ACHN (cell line): ENCODE data around the gene HIRA.
"Not testable (repeated sequence)": the region's sequence is repeated elsewhere in the genome, so short reads cannot be mapped to it uniquely, and the experiment has no call there.

Experiments
- DNase-seq: peaks from one replicate; pipeline ENCODE4 v3.0.0-alpha.2; 2015
- in situ Hi-C: cut with HindIII; loops from 2 replicates; pipeline ENCODE4 v1.10.0; 2017; ENCODE audit warnings: low sequenced_read_pairs, low pct_ligation_motif_present, low pct_unique_long_range_greater_than_20kb

Gene HIRA

DNA sequence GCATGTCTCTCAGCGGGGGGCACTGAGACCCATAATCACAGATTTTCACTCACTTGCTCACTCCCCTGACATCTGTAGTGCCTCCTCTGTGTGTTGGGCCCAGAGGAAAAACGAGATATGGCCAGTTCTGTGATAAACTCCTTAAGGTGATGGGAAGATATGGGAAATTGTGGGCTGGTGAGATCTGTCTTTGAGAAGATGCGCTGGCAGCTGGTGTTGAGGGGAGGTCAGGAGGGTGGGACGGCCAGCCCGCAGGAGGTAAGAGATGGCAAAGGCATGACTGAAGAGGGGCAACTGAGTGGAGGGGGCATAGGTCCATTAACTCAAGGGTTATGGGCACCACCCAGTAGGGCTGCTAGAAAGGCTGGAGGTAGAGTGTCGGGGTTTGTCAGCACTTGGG lies 79.9 kb downstream of the HIRA start:
- DNase-seq: no peak
- in situ Hi-C loops: no loop called here

- in situ Hi-C loops: no loop called here
- DNase-seq: no peak
Observed at GRCh38 chr22:19350947-19351346, 80.6 kb downstream of the HIRA start.

- in situ Hi-C loops: no loop called here
Observed at GRCh38 chr22:19350476-19350859, 81.1 kb downstream of the HIRA start.

GRCh38 chr22:19349778-19350475 lies 81.6 kb downstream of the HIRA start:
- no peak for DNase-seq
- in situ Hi-C loops: no loop called here

More at GRCh38 chr22:19350476-19350859, 81.1 kb downstream of the HIRA start:
- no peak for DNase-seq

DNA sequence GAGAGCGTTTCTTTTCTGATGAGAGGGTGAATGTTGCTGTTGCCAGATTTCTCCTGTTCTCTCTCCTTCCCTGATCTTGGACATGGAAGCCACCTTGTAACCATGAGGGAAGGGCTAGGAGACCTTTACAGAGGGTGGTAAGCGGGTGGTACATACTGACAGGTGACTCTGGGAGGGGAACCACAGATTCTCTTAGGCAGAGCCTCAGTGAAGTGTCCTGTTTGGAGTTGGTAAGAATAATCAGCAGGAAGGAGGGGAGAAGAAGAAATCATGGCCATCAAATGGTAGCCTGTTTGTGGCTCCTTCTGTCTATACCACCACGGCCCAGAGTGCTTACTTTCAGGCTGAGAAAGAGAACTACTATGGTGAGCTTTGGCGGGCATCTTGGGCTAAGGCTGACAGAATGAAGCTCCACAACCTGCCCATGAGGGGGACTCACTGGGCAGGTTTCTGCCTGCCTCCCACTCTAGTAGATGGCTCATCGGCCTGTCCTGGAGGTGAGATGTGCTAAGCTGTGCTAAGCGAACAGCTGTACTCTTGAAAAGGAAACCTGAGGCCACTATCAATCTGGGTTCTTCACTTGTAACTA lies 84.8 kb downstream of the HIRA start:
- in situ Hi-C loops: no loop called here
- DNase-seq: no peak

DNA sequence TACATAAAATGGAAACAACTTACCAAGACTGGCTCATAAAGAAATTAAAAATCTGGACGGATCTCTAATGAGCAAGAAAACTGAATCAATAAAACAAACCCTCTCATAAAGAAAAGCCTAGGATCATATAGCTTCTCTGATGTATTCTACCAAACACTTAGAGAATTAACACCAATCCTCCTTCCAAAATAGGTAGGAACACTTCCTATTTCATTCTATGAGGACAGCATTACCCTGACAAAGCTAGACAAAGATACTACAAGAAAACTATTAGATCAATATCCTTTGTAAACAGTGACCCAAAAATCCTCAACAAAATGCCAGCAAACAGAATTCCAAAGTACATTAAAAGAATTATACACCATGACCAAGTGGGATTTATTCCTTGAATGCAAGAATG lies 87.1 kb downstream of the HIRA start:
- DNase-seq: no peak
- in situ Hi-C loops: no loop called here

- no peak for DNase-seq
- in situ Hi-C loops: no loop called here
Observed at GRCh38 chr22:19343470-19343869, 88.1 kb downstream of the HIRA start.

GRCh38 chr22:19341500-19341899 lies 90.0 kb downstream of the HIRA start:
- DNase-seq: no peak
- in situ Hi-C loops: no loop called here

DNA sequence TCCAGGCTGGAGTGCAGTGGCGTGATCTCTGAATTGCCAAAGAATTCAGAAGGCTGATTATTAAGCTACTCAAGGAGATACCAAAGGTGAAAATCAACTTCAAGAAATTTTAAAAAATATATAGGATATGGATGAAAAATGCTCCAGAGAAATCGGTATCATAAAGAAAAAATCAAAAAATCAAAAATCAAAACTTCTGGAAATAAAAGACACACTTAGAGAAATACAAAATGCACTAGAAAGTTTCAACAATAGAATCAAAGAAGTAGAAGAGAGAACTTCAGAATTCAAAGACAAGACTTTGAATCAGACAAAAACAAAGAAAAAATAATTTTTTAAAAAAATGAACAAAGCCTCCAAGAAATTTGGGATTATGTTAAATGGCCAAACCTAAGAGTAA lies 94.4 kb downstream of the HIRA start:
- in situ Hi-C loops: no loop called here

GRCh38 chr22:19336133-19337075 lies 95.1 kb downstream of the HIRA start:
- in situ Hi-C loops: no loop called here
- no peak for DNase-seq

More for the DNA sequence above, 94.4 kb downstream of the HIRA start:
- no peak for DNase-seq

DNA sequence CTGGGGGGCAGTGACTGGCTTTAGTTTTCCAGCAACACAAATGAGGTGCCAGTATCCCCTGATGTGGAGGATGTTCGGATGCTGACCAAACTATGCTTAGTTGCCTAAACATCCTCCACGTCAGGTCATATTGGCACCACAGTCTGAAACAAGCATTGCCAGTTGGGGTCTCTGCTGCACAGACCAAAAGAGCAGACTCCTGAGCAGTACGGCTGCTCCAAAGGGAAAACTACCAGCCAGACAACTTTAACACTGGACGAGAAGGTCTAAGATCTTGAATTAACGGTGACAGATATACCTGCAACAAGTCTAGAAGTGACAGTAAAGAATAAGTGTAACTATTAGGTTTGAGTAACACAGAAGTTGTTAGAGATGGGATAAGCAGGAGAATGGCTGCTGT lies 99.6 kb downstream of the HIRA start:
- DNase-seq: no peak
- in situ Hi-C loops: no loop called here

DNA sequence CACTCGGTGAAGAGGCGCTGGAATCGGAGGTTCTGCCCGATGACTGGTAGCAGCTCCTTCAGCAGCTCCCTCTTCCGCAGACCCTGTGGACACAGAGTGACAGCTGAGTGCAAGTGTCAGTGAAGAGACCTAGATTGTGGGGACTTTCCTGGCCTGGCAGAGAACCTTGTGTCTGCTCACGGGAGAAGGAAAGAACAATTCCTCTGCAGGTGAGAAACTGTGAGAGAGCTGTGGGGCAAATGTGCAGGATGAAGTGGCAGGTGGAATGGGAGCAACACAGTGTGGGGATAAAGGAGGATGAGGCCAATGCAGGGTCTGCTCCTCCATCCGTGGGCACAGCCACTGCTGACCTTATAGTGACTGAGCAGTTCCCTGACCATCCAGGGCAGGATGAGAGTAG lies 100.1 kb downstream of the HIRA start:
- DNase-seq: no peak
- in situ Hi-C loops: no loop called here

GRCh38 chr22:19330865-19331418 lies 100.6 kb downstream of the HIRA start:
- DNase-seq: no peak
- in situ Hi-C loops: no loop called here

GRCh38 chr22:19330205-19330604 lies 101.3 kb downstream of the HIRA start:
- in situ Hi-C loops, DNase-seq: not testable (repeated sequence)

DNA sequence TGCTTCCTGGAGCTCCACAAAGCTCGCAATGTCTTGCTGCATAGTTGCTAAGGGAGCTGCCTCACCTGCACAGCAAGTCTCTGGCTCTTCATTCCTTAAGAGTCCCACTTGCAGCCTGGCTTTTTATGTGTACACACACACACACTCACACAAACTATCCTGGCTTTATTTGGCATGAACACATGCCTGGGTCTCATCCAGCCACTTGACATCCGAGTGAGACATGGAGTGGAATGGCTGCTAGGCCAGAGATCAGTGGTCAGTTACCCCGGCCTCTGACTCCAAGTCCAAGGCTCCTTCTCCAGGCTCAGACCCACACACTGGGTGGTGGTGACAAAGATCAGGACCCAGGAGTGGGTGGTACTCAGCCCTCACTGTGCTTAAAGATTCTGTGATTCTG lies 102.1 kb downstream of the HIRA start:
- DNase-seq: no peak
- in situ Hi-C loops: no loop called here

- DNase-seq: no peak
- in situ Hi-C loops: no loop called here
Observed at GRCh38 chr22:19325296-19325948, 106.1 kb downstream of the HIRA start.

DNA sequence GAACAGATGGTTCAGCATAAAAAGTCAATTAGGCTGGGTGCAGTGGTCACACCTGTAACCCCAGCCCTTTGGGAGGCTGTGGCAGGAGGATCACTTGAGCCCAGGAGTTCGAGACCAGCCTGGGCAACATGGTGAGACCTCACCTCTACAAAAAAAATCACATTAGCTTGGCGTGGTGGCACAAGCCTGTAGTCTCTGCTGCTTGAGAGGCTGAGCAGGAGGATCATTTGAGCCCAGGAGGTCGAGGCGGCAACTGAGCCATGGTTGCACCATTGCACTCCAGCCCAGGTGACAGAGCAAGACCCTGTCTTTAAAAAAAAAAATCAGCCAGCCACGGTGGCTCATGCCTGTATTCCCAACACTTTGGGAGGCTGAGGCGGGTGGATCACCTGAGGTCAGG lies 108.1 kb downstream of the HIRA start:
- DNase-seq, in situ Hi-C loops: not testable (repeated sequence)

DNA sequence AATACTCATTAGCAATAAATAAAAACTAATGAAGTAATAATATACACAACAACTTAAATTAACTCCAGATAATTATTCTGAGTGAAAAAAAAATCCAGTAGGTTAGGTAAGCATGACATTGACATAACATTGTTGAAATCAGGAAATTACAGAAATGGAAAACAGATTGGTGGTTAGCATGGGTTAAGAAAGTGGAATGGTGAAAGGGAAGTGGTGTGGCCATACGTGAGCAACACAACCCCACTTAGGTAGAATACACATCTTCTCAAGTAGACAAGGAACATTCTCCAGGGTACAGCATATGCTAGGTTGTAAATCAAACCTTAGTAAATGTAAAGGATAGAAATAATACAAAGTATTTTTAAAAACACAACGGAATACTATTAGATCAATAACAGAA lies 109.8 kb downstream of the HIRA start:
- in situ Hi-C loops: no loop called here
- no peak for DNase-seq

GRCh38 chr22:19320136-19320535 lies 111.4 kb downstream of the HIRA start:
- in situ Hi-C loops, DNase-seq: not testable (repeated sequence)
